DOHH2 (cell line): ENCODE results near the gene CRELD2.

ENCODE experiments used
- EZH2phosphoT487 ChIP-seq: fragments of 200-600 bp; sonication (generic); IDR thresholded peaks from 2 replicates; pipeline ENCODE4 v1.6.1; 2017; ENCODE audit warnings: borderline replicate concordance, mild to moderate bottlenecking, antibody characterized with exemption, low read length, moderate library complexity, mixed read lengths
- TF ChIP-seq, protein P1 (sequence below): fragments of 200-600 bp; sonication (generic); IDR thresholded peaks from one replicate; pipeline ENCODE4 v1.5.1; 2014; ENCODE audit warnings: antibody characterized with exemption, mild to moderate bottlenecking, low read depth, low read length; ENCODE audit not compliant: poor library complexity, severe bottlenecking

- TF ChIP-seq, protein P1, sequence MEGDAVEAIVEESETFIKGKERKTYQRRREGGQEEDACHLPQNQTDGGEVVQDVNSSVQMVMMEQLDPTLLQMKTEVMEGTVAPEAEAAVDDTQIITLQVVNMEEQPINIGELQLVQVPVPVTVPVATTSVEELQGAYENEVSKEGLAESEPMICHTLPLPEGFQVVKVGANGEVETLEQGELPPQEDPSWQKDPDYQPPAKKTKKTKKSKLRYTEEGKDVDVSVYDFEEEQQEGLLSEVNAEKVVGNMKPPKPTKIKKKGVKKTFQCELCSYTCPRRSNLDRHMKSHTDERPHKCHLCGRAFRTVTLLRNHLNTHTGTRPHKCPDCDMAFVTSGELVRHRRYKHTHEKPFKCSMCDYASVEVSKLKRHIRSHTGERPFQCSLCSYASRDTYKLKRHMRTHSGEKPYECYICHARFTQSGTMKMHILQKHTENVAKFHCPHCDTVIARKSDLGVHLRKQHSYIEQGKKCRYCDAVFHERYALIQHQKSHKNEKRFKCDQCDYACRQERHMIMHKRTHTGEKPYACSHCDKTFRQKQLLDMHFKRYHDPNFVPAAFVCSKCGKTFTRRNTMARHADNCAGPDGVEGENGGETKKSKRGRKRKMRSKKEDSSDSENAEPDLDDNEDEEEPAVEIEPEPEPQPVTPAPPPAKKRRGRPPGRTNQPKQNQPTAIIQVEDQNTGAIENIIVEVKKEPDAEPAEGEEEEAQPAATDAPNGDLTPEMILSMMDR, result no peak
- TF ChIP-seq EZH2phosphoT487, result no peak
Observed at GRCh38 chr22:49885881-49886280, 32.6 kb upstream of the CRELD2 start.
